GM12878 (cell line): Measurements from ENCODE around the gene KLHL25. TPM values are rescaled to one million over a fixed set of nuclear protein-coding genes. Genes with fewer than 3 reads are reported as not detected.
A peak's percentile ranks its signal among the peaks of the same experiment; 100 is the strongest.

Experiments
- ATAC-seq: fragments of 200-7000 bp; cut with Tn5 transposase; 3 replicates; pipeline ENCODE4 v1.9.1; 2020; ENCODE audit warnings: mild to moderate bottlenecking, moderate library complexity
- BruUV-seq: library from RNA; stranded (reverse); fragments of 400-500 nt; replicated peaks from 2 replicates; lab custom pipeline; 2021; lab: Mats Ljungman, UMichigan
- CTCF ChIA-PET: fragments of 300-600 bp; sonication (Branson Sonifier 250); formaldehyde crosslinking; extraction: SDS; loops from one replicate; lab custom pipeline; 2021; ENCODE audit warnings: inconsistent platforms; lab: Yijun Ruan, JAX
- POLR2A ChIA-PET: fragments of 350-600 bp; formaldehyde crosslinking; extraction: SDS; loops from one replicate; lab custom pipeline; 2021; ENCODE audit warnings: inconsistent platforms; lab: Charles Lee
- RAD21 ChIA-PET: fragments of 300-600 bp; sonication (Branson Sonifier 250); formaldehyde crosslinking; loops from one replicate; lab custom pipeline; 2023; ENCODE audit warnings: antibody characterized with exemption; ENCODE audit not compliant: unreplicated experiment; lab: Charles Lee
- SMC1A ChIA-PET: fragments of 300-600 bp; sonication (Branson Sonifier 250); formaldehyde crosslinking; loops from one replicate; lab custom pipeline; 2023; ENCODE audit not compliant: unreplicated experiment, uncharacterized antibody; lab: Charles Lee
- DNase-seq: peaks from one replicate; pipeline ENCODE4 v3.0.0-alpha.2; 2011; ENCODE audit warnings: low read depth, low spot score
- FAIRE-seq: peaks from 3 replicates; lab custom pipeline; 2011; peaks lifted over from hg19 to GRCh38; lab: Jason Lieb, UNC
- H2AFZ ChIP-seq: 2 replicates; pipeline ENCODE4 v1.6.0; 2011; ENCODE audit warnings: low read depth, low read length, control low read depth; ENCODE audit not compliant: control insufficient read depth
- H3K27ac ChIP-seq: 2 replicates; pipeline ENCODE4 v1.5.1; 2011; ENCODE audit warnings: control low read depth; ENCODE audit not compliant: control insufficient read depth, insufficient read depth
- H3K27me3 ChIP-seq, 2 experiments: replicated peaks in 1 of 2; 2 replicates each; pipeline versions ENCODE4 v1.6.0 to v1.6.1; 2011; ENCODE audit warnings: low read length in 1 of 2; ENCODE audit not compliant: control insufficient read depth in 2 of 2, insufficient read depth in 2 of 2
- H3K36me3 ChIP-seq, 2 experiments: 2 replicates each; pipeline ENCODE4 v1.5.1; 2011; ENCODE audit warnings: low read length in 1 of 2; ENCODE audit not compliant: control insufficient read depth in 2 of 2, insufficient read depth in 2 of 2
- H3K4me1 ChIP-seq: 2 replicates; pipeline ENCODE4 v1.6.1; 2011; ENCODE audit warnings: mild to moderate bottlenecking, low read length, moderate library complexity, mixed read lengths; ENCODE audit not compliant: control insufficient read depth, insufficient read depth
- H3K4me2 ChIP-seq: 2 replicates; pipeline ENCODE4 v1.6.0; 2011; ENCODE audit warnings: control low read depth; ENCODE audit not compliant: control insufficient read depth, insufficient read depth
- H3K4me3 ChIP-seq: fragments of 200-600 bp; sonication (generic); 2 replicates; pipeline ENCODE4 v1.5.1; 2016
- H3K79me2 ChIP-seq: 2 replicates; pipeline ENCODE4 v1.6.0; 2011; ENCODE audit warnings: low read length; ENCODE audit not compliant: control insufficient read depth, insufficient read depth
- H3K9ac ChIP-seq: 2 replicates; pipeline ENCODE4 v1.8.0; 2011; ENCODE audit warnings: low read length, control low read depth, mixed read lengths; ENCODE audit not compliant: control insufficient read depth, insufficient read depth
- H3K9me3 ChIP-seq: replicated peaks from 3 replicates; pipeline ENCODE4 v1.5.1; 2011; ENCODE audit warnings: mild to moderate bottlenecking, low read length; ENCODE audit not compliant: control insufficient read depth, insufficient read depth
- H4K20me1 ChIP-seq: 2 replicates; pipeline ENCODE4 v1.6.0; 2011; ENCODE audit not compliant: control insufficient read depth, insufficient read depth
- CREM ChIP-seq: IDR thresholded peaks from 2 replicates; pipeline ENCODE4 v1.6.1; 2014; ENCODE audit warnings: antibody characterized with exemption, low read depth
- IRF4 ChIP-seq: IDR thresholded peaks from 2 replicates; pipeline ENCODE4 v1.6.1; 2011; ENCODE audit warnings: low read depth, low read length
- LARP7 ChIP-seq: fragments of 450-650 bp; IDR thresholded peaks from 2 replicates; pipeline ENCODE4 v1.6.1; 2017; ENCODE audit warnings: mild to moderate bottlenecking
- NFXL1 ChIP-seq: fragments of 450-650 bp; IDR thresholded peaks from 2 replicates; pipeline ENCODE4 v1.6.1; 2017; ENCODE audit warnings: antibody characterized with exemption, mild to moderate bottlenecking, borderline replicate concordance
- POU2F2 ChIP-seq: IDR thresholded peaks from 3 replicates; pipeline ENCODE4 v1.6.1; 2011; ENCODE audit warnings: low read depth, mild to moderate bottlenecking, low read length, borderline replicate concordance
- RAD21 ChIP-seq: IDR thresholded peaks from 2 replicates; pipeline ENCODE4 v1.6.1; 2011; ENCODE audit warnings: mild to moderate bottlenecking, low read depth, low read length, moderate library complexity; ENCODE audit not compliant: insufficient read depth
- RUNX3 ChIP-seq: IDR thresholded peaks from 2 replicates; pipeline ENCODE4 v1.6.1; 2012; ENCODE audit warnings: low read length, inconsistent platforms
- SMC3 ChIP-seq: IDR thresholded peaks from 2 replicates; pipeline ENCODE4 v1.6.1; 2011; ENCODE audit warnings: low read length, improper control_type of control experiment, borderline replicate concordance
- SPI1 ChIP-seq: IDR thresholded peaks from 2 replicates; pipeline ENCODE4 v1.6.1; 2011; ENCODE audit warnings: low read depth, mild to moderate bottlenecking, low read length, moderate library complexity, borderline replicate concordance; ENCODE audit not compliant: insufficient read depth
- TCF12 ChIP-seq: IDR thresholded peaks from 2 replicates; pipeline ENCODE4 v1.6.1; 2011; ENCODE audit warnings: low read depth, mild to moderate bottlenecking, low read length
- YY1 ChIP-seq: IDR thresholded peaks from 2 replicates; pipeline ENCODE4 v1.6.1; 2011; ENCODE audit warnings: low read depth, mild to moderate bottlenecking, low read length
- WGBS: methylation state at CpG from one replicate; pipeline ENCODE4 v1.1.6; 2016; ENCODE audit warnings: low lambda C conversion rate; ENCODE audit not compliant: insufficient replicate concordance, insufficient coverage; ENCODE audit errors: missing lambda C conversion rate; 5-methylcytosine and 5-hydroxymethylcytosine counted together
- in situ Hi-C: fragments of 300-500 bp; cut with MboI; formaldehyde crosslinking; loops from 9 replicates; pipeline ENCODE4 v1.14.3; 2018; ENCODE audit warnings: mixed read lengths
- intact Hi-C: fragments of 100-400 bp; cut with micrococcal nuclease; formaldehyde crosslinking; loops from one replicate; pipeline ENCODE4 v1.14.2; 2022; ENCODE audit not compliant: unreplicated experiment
- polyA plus RNA-seq, 11 experiments: library from polyadenylated mRNA; depleted of rRNA in 4 of 11; unstranded in 6 of 11; stranded (reverse) in 5 of 11; fragments of >200 nt; fragmentation: Nextera tagmentation in 4 of 11; fragmentation: Illumina TruSeq in 1 of 11; extraction: Ambion mirVana in 4 of 11; extraction: Trizol in 1 of 11; gene quantifications; 1 replicate in 1 of 11; 2 replicates in 10 of 11; pipeline versions ENCODE4 v1.2.1 to v1.2.3, GENCODE V29; 2011 to 2016; ENCODE audit warnings: inconsistent platforms in 2 of 11, missing spikeins in 2 of 11, low read depth in 1 of 11
- total RNA-seq, 4 experiments: library from RNA; depleted of rRNA in 3 of 4; stranded (reverse); fragments of >200 nt in 3 of 4; fragmentation: Illumina TruSeq in 1 of 4; extraction: Trizol in 1 of 4; gene quantifications; 2 replicates each; pipeline versions ENCODE4 v1.2.1 to v1.2.3, GENCODE V29; 2013 to 2021
- TF ChIP-seq, protein P1 (sequence below): fragments of 150-350 bp; IDR thresholded peaks from 2 replicates; pipeline ENCODE4 v1.6.1; 2014; ENCODE audit warnings: mild to moderate bottlenecking, low read depth, low read length
- TF ChIP-seq, protein P2 (sequence below), 3 experiments: IDR thresholded peaks in 2 of 3; conservative IDR thresholded peaks in 1 of 3; 2 replicates each; pipeline ENCODE4 v1.5.1; 2011; ENCODE audit warnings: low read depth in 3 of 3, low read length in 3 of 3, mild to moderate bottlenecking in 3 of 3, control low read depth in 2 of 3, moderate library complexity in 2 of 3, inconsistent platforms in 1 of 3, mixed read lengths in 1 of 3; ENCODE audit not compliant: control insufficient read depth in 2 of 3, insufficient read depth in 1 of 3; ENCODE audit errors: extremely low read depth in 1 of 3
- TF ChIP-seq, protein P3 (sequence below): IDR thresholded peaks from 2 replicates; pipeline ENCODE4 v1.6.1; 2012; ENCODE audit warnings: low read length, inconsistent platforms

KLHL25 gene
- total and polyA plus RNA-seq, 10 of the 15 experiments (the other 5 are each of a cell fraction or from before 2014, with no cell fraction given), result 0.04 to 3.0 (median 2.1) TPM; not detected in 1

DNA sequence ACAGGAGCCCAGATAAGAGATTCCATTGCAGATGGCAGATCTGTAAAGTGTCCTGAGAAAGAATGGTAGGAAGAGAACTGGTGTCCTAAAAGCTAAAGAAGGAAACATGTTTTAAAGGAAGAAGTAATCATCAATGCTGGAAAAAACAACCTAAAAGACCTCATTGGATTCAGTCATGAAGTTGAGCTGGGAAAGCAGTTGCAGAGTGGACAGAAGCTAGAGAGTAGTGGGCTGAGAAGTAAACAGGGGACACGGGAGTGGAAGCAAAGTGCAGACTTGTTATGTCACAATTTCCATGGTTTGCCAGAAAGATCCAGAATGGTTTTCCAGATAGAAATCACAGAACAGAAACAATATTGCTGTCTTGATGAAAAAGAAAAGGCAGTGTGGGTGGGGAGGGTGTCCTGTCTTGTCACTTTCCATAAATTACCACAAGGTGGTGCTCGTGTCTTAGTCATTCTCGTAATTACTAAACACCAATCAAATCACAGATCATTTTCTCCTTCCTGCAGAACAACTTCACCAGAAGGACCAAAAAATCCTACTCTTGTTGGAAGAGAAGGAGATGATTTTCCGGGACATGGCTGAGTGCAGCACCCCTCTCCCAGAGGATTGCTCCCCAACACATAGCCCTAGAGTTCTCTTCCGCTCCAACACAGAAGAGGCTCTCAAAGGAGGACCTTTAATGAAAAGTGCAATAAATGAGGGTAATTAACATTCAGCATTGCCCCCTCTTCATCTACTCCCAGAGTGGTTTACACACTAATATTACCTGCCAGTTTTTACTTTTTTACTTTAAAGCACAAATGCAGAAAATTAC is 64.5 kb downstream of the KLHL25 start:
- Histone ChIP-seq H2AFZ (no peak overlapping the region), H3K4me1 (no peaks in the 10 kb centered on the region), H3K4me2 (no peak overlapping the region), H3K27ac (no peak overlapping the region), H3K9me3 (peaks cover 3% of the 10 kb centered on the region; the same call in 2 of the 3 replicates), H3K4me3 (no peak overlapping the region), H3K79me2 (no peaks in the 10 kb centered on the region), H4K20me1 (no peaks in the 10 kb centered on the region; the same call in 1 of the 2 replicates), H3K27me3 (no peaks in the 10 kb centered on the region), H3K36me3 (peaks cover 17 to 56% of the 10 kb centered on the region in 2 experiments), H3K9ac (no peak overlapping the region)
- DNase-seq (no peak), FAIRE-seq (peak; percentile 96), ATAC-seq (peak; percentile 97)
- ChIA-PET POLR2A (interaction anchor here (0.7 to 0.8 kb wide), 3 partner anchors 9 to 145 kb away, joined by 3 read pairs; no protein-coding TSS in a partner anchor), SMC1A (interaction anchor here (0.7 to 2.2 kb wide), 21 partner anchors 15 to 437 kb away, joined by 3 to 18 read pairs (median 3); no protein-coding TSS in a partner anchor), RAD21 (interaction anchor here (0.7 to 3.3 kb wide), 14 partner anchors 11 to 434 kb away, joined by 3 to 16 read pairs (median 4); no protein-coding TSS in a partner anchor), CTCF (interaction anchor here (0.6 to 6.2 kb wide), 36 partner anchors 8 to 434 kb away, joined by 3 to 78 read pairs (median 3); no protein-coding TSS in a partner anchor)
- TF ChIP-seq LARP7 (no peak), SPI1 (no peak), POU2F2 (0 out of 3 replicates have a peak, but pooled peaks have one; percentile 26), YY1 (no peak), TCF12 (no peak), RUNX3 (peak; percentile 14; the same call in 1 of the 2 replicates), CREM (0 out of 2 replicates have a peak, but pooled peaks have one; percentile 24), RAD21 (peak; percentile 72), SMC3 (peak; percentile 70; the same call in 1 of the 2 replicates), NFXL1 (no peak), IRF4 (peak; percentile 71; the same call in 1 of the 2 replicates)
- TF ChIP-seq, protein P1, sequence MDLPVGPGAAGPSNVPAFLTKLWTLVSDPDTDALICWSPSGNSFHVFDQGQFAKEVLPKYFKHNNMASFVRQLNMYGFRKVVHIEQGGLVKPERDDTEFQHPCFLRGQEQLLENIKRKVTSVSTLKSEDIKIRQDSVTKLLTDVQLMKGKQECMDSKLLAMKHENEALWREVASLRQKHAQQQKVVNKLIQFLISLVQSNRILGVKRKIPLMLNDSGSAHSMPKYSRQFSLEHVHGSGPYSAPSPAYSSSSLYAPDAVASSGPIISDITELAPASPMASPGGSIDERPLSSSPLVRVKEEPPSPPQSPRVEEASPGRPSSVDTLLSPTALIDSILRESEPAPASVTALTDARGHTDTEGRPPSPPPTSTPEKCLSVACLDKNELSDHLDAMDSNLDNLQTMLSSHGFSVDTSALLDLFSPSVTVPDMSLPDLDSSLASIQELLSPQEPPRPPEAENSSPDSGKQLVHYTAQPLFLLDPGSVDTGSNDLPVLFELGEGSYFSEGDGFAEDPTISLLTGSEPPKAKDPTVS, result peak; percentile 37; the same call in 1 of the 2 replicates
- TF ChIP-seq, protein P2, sequence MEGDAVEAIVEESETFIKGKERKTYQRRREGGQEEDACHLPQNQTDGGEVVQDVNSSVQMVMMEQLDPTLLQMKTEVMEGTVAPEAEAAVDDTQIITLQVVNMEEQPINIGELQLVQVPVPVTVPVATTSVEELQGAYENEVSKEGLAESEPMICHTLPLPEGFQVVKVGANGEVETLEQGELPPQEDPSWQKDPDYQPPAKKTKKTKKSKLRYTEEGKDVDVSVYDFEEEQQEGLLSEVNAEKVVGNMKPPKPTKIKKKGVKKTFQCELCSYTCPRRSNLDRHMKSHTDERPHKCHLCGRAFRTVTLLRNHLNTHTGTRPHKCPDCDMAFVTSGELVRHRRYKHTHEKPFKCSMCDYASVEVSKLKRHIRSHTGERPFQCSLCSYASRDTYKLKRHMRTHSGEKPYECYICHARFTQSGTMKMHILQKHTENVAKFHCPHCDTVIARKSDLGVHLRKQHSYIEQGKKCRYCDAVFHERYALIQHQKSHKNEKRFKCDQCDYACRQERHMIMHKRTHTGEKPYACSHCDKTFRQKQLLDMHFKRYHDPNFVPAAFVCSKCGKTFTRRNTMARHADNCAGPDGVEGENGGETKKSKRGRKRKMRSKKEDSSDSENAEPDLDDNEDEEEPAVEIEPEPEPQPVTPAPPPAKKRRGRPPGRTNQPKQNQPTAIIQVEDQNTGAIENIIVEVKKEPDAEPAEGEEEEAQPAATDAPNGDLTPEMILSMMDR (IDR thresholded peaks at IDR 0.05 in 2 of 3, conservative IDR thresholded peaks at IDR 0.05 in 1 of 3; ENCODE audit: control insufficient read depth in 2 of 3, extremely low read depth in 1 of 3, insufficient read depth in 1 of 3, low read depth in 3 of 3, low read length in 3 of 3), result peak; percentile 50 to 74 (median 72); a peak in 5 of 6 replicates
- TF ChIP-seq, protein P3, sequence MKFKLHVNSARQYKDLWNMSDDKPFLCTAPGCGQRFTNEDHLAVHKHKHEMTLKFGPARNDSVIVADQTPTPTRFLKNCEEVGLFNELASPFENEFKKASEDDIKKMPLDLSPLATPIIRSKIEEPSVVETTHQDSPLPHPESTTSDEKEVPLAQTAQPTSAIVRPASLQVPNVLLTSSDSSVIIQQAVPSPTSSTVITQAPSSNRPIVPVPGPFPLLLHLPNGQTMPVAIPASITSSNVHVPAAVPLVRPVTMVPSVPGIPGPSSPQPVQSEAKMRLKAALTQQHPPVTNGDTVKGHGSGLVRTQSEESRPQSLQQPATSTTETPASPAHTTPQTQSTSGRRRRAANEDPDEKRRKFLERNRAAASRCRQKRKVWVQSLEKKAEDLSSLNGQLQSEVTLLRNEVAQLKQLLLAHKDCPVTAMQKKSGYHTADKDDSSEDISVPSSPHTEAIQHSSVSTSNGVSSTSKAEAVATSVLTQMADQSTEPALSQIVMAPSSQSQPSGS, result no peak
- 62% methylated on average over 5 of the region's 5 CpGs for WGBS
- no TSS peak for BruUV-seq
- in situ Hi-C loops, result loop anchor here (5.0 kb wide), 1 partner anchor 107 kb away; no protein-coding TSS in a partner anchor
- intact Hi-C loops, result loop anchor here (1.0 kb wide), 1 partner anchor 110 kb away; no protein-coding TSS in a partner anchor
